HCT116 (cell line): ENCODE measurements around the gene POLN. TPM values are rescaled to one million over a fixed set of nuclear protein-coding genes. Genes with fewer than 3 reads are reported as not detected.

Experiments used
- ATAC-seq: fragments of 200-7000 bp; cut with Tn5 transposase; 2 replicates; pipeline ENCODE4 v1.9.1; 2020; ENCODE audit warnings: mild to moderate bottlenecking, moderate library complexity
- BruUV-seq: library from RNA; stranded (reverse); fragments of 400-500 nt; replicated peaks from 2 replicates; lab custom pipeline; 2021; lab: Mats Ljungman, UMichigan
- CTCF ChIA-PET: fragments of 300-600 bp; sonication (Branson Sonifier 250); formaldehyde crosslinking; loops from one replicate; lab custom pipeline; 2021; ENCODE audit warnings: antibody characterized with exemption; lab: Charles Lee
- POLR2A ChIA-PET: fragments of 300-600, 350-600 bp; sonication (Branson Sonifier 250); formaldehyde crosslinking; loops from one replicate; lab custom pipeline; 2021; ENCODE audit warnings: antibody characterized with exemption; lab: Charles Lee
- RAD21 ChIA-PET, 2 experiments: fragments of 300-600 bp; sonication (Branson Sonifier 250); formaldehyde crosslinking; loops; one replicate each; lab custom pipeline; 2023; ENCODE audit warnings: low total read pairs in 2 of 2; ENCODE audit not compliant: uncharacterized antibody in 2 of 2, unreplicated experiment in 2 of 2, low non-redundant PET in 1 of 2; lab: Charles Lee
- DNase-seq: peaks from one replicate; pipeline ENCODE4 v3.0.0-alpha.2; 2010; ENCODE audit warnings: low read depth, low spot score
- H2AFZ ChIP-seq: fragments of 200-600 bp; shearing (Covaris generic), sonication (generic); 2 replicates; pipeline ENCODE4 v1.6.1; 2017; ENCODE audit warnings: low read depth, mixed run types, mixed read lengths, antibody characterized with exemption, low read length; ENCODE audit not compliant: poor library complexity, severe bottlenecking
- H3K27ac ChIP-seq: 2 replicates; pipeline ENCODE4 v1.5.1; 2012; ENCODE audit warnings: low read depth, low read length
- H3K27me3 ChIP-seq: fragments of 200-600 bp; sonication (generic); 2 replicates; pipeline ENCODE4 v1.6.1; 2016; ENCODE audit warnings: mixed run types, low read length, mixed read lengths; ENCODE audit not compliant: insufficient read depth
- H3K36me3 ChIP-seq, 2 experiments: fragments of 200-500 bp in 1 of 2; fragments of 200-600 bp in 1 of 2; sonication (Bioruptor generic) in 1 of 2; sonication (generic) in 1 of 2; 2 replicates each; pipeline versions ENCODE4 v1.5.1 to v1.6.1; 2014 to 2016; ENCODE audit warnings: low read length in 2 of 2, inconsistent platforms in 1 of 2, mixed read lengths in 1 of 2, mixed run types in 1 of 2; ENCODE audit not compliant: insufficient read depth in 2 of 2, control insufficient read depth in 1 of 2
- H3K4me1 ChIP-seq, 2 experiments: fragments of 200-600 bp in 1 of 2; sonication (generic) in 1 of 2; 2 replicates each; pipeline versions ENCODE4 v1.5.1 to v1.6.1; 2012 to 2017; ENCODE audit warnings: low read length in 2 of 2, inconsistent platforms in 1 of 2, mild to moderate bottlenecking in 1 of 2, mixed read lengths in 1 of 2, mixed run types in 1 of 2, moderate library complexity in 1 of 2; ENCODE audit not compliant: insufficient read depth in 2 of 2, control insufficient read depth in 1 of 2
- H3K4me2 ChIP-seq: fragments of 200-600 bp; sonication (generic); 2 replicates; pipeline ENCODE4 v1.6.1; 2017; ENCODE audit warnings: mixed run types, low read length, mixed read lengths
- H3K4me3 ChIP-seq, 2 experiments: fragments of 200-600 bp in 1 of 2; sonication (generic) in 1 of 2; replicated peaks in 1 of 2; 2 replicates each; pipeline ENCODE4 v1.5.1; 2011 to 2016; ENCODE audit warnings: low read length in 2 of 2, control low read depth in 1 of 2, low read depth in 1 of 2, mild to moderate bottlenecking in 1 of 2, mixed read lengths in 1 of 2, mixed run types in 1 of 2
- H3K79me2 ChIP-seq: fragments of 200-600 bp; sonication (generic); 2 replicates; pipeline ENCODE4 v1.6.1; 2017; ENCODE audit warnings: mild to moderate bottlenecking, mixed run types, low read length, moderate library complexity, mixed read lengths; ENCODE audit not compliant: insufficient read depth
- H3K9ac ChIP-seq: fragments of 200-600 bp; sonication (generic); 2 replicates; pipeline ENCODE4 v1.6.1; 2016; ENCODE audit warnings: low read length, mixed read lengths
- H3K9me2 ChIP-seq: fragments of 200-600 bp; sonication (generic), shearing (Covaris generic); 2 replicates; pipeline ENCODE4 v1.6.1; 2017; ENCODE audit warnings: mixed run types, mild to moderate bottlenecking, moderate library complexity; ENCODE audit not compliant: insufficient read depth
- H3K9me3 ChIP-seq, 2 experiments: fragments of 200-500 bp in 1 of 2; fragments of 200-600 bp in 1 of 2; sonication (Bioruptor generic) in 1 of 2; sonication (generic) in 1 of 2; 2 replicates each; pipeline ENCODE4 v1.6.1; 2014 to 2017; ENCODE audit warnings: low read length in 2 of 2, mixed read lengths in 2 of 2, inconsistent platforms in 1 of 2, low read depth in 1 of 2, mild to moderate bottlenecking in 1 of 2, mixed run types in 1 of 2, moderate library complexity in 1 of 2; ENCODE audit not compliant: control insufficient read depth in 1 of 2, insufficient read depth in 1 of 2
- H4K20me1 ChIP-seq: fragments of 200-600 bp; sonication (generic), shearing (Covaris generic); 2 replicates; pipeline ENCODE4 v1.6.1; 2017; ENCODE audit warnings: mixed run types, mild to moderate bottlenecking, moderate library complexity; ENCODE audit not compliant: insufficient read depth
- CBX3 ChIP-seq: IDR thresholded peaks from 2 replicates; pipeline ENCODE4 v1.6.1; 2012; ENCODE audit warnings: low read depth
- ELF1 ChIP-seq: IDR thresholded peaks from 2 replicates; pipeline ENCODE4 v1.6.1; 2012; ENCODE audit warnings: low read depth, borderline replicate concordance
- EZH2 ChIP-seq: fragments of 200-600 bp; sonication (generic); IDR thresholded peaks from 2 replicates; pipeline ENCODE4 v1.6.1; 2017; ENCODE audit warnings: antibody characterized with exemption, mixed run types
- FOSL1 ChIP-seq: IDR thresholded peaks from 2 replicates; pipeline ENCODE4 v1.6.1; 2012; ENCODE audit warnings: low read depth
- SP1 ChIP-seq: IDR thresholded peaks from 2 replicates; pipeline ENCODE4 v1.6.1; 2012; ENCODE audit warnings: low read depth
- SRF ChIP-seq: IDR thresholded peaks from 2 replicates; pipeline ENCODE4 v1.6.1; 2012; ENCODE audit warnings: low read depth
- TCF7L2 ChIP-seq: IDR thresholded peaks from 2 replicates; pipeline ENCODE4 v1.7.0; 2011; ENCODE audit warnings: borderline replicate concordance, inconsistent platforms; ENCODE audit not compliant: insufficient read depth, insufficient read length; ENCODE audit errors: extremely low read depth
- YY1 ChIP-seq: IDR thresholded peaks from 2 replicates; pipeline ENCODE4 v1.6.1; 2011; ENCODE audit warnings: low read length, low read depth, moderate library complexity, mild to moderate bottlenecking; ENCODE audit not compliant: insufficient replicate concordance; ENCODE audit errors: extremely low read depth
- ZNF274 ChIP-seq: fragments of 200-500 bp; sonication (Bioruptor generic); IDR thresholded peaks from 2 replicates; pipeline ENCODE4 v1.6.1; 2014; ENCODE audit warnings: mild to moderate bottlenecking, low read depth, low read length, inconsistent platforms
- intact Hi-C: fragments of 100-400 bp; cut with micrococcal nuclease; formaldehyde crosslinking; loops from 2 replicates; pipeline ENCODE4 v1.10.0; 2022
- total RNA-seq: library from RNA; stranded (reverse); gene quantifications from one replicate; pipeline ENCODE4 v1.2.1, GENCODE V29; 2021; ENCODE audit not compliant: unreplicated experiment
- TF ChIP-seq, protein P1 (sequence below): IDR thresholded peaks from 2 replicates; pipeline ENCODE4 v1.6.1; 2011; ENCODE audit warnings: mild to moderate bottlenecking, low read length, moderate library complexity; ENCODE audit not compliant: insufficient replicate concordance; ENCODE audit errors: extremely low read depth

Gene POLN
- total RNA-seq, 1 experiment from 2014 or later, result 3.1 TPM

DNA sequence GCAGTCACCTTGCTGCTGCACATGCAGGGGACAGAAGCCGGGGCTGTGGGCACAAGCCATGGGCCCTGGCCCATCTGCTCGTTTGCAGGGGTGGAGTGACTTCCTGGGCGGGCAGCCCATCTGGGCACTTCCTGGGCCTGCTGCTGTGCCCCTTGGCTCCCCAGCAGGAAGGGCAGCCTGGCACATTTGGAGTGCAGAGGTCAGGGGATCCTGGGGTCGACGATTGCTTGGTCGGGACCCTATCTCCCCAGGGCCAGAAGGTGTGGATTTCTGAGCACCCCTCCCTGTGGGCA is 30.9 kb upstream of the POLN start:
- DNase-seq (no peak), ATAC-seq (no peak)
- no peak overlapping the region for H3K27ac ChIP-seq
- H3K4me1 ChIP-seq, result no peaks in the 10 kb centered on the region
- no peaks in the 10 kb centered on the region for H3K79me2 ChIP-seq
- H4K20me1 ChIP-seq, result no peaks in the 10 kb centered on the region
- no peak overlapping the region for H3K4me2 ChIP-seq
- intact Hi-C loops, result no loop called here
- no peaks in the 10 kb centered on the region for H3K9me2 ChIP-seq
- no TSS peak for BruUV-seq
- RAD21 ChIA-PET, result no interaction called here
- TF ChIP-seq TCF7L2 (no peak), FOSL1 (no peak), YY1 (no peak), EZH2 (no peak), SRF (no peak), ZNF274 (no peak), ELF1 (no peak), CBX3 (no peak), SP1 (no peak)
- TF ChIP-seq, protein P1, sequence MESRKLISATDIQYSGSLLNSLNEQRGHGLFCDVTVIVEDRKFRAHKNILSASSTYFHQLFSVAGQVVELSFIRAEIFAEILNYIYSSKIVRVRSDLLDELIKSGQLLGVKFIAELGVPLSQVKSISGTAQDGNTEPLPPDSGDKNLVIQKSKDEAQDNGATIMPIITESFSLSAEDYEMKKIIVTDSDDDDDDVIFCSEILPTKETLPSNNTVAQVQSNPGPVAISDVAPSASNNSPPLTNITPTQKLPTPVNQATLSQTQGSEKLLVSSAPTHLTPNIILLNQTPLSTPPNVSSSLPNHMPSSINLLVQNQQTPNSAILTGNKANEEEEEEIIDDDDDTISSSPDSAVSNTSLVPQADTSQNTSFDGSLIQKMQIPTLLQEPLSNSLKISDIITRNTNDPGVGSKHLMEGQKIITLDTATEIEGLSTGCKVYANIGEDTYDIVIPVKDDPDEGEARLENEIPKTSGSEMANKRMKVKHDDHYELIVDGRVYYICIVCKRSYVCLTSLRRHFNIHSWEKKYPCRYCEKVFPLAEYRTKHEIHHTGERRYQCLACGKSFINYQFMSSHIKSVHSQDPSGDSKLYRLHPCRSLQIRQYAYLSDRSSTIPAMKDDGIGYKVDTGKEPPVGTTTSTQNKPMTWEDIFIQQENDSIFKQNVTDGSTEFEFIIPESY, result no peak
- TF ChIP-seq, all 23 proteins: peak for 0
- CTCF ChIA-PET, result no interaction called here
- Histone ChIP-seq H3K36me3 (no peaks in the 10 kb centered on the region), H3K9me3 (no peaks in the 10 kb centered on the region), H3K27me3 (no peaks in the 10 kb centered on the region), H2AFZ (no peak overlapping the region), H3K4me3 (no peak overlapping the region), H3K9ac (no peak overlapping the region)
- POLR2A ChIA-PET, result no interaction called here
